PC-3 (cell line): Measurements from ENCODE around the gene RPS16. TPM values are rescaled to one million over a fixed set of nuclear protein-coding genes. Genes with fewer than 3 reads are reported as not detected.
A peak's percentile ranks its signal among the peaks of the same experiment; 100 is the strongest.

Source experiments
- ATAC-seq: fragments of 200-7000 bp; cut with Tn5 transposase; 2 replicates; pipeline ENCODE4 v1.9.1; 2020; ENCODE audit warnings: mild to moderate bottlenecking, moderate library complexity
- BruUV-seq: library from RNA; stranded (reverse); fragments of 400-500 nt; replicated peaks from 2 replicates; lab custom pipeline; 2021; lab: Mats Ljungman, UMichigan
- CTCF ChIA-PET: fragments of 300-600 bp; sonication (Branson Sonifier 250); formaldehyde crosslinking; loops from one replicate; lab custom pipeline; 2022; ENCODE audit warnings: antibody characterized with exemption; lab: Charles Lee
- POLR2A ChIA-PET: fragments of 300-600 bp; sonication (Branson Sonifier 250); formaldehyde crosslinking; loops from one replicate; lab custom pipeline; 2022; ENCODE audit warnings: antibody characterized with exemption; ENCODE audit not compliant: unreplicated experiment; lab: Charles Lee
- DNase-seq: peaks from one replicate; pipeline ENCODE4 v3.0.0-alpha.2; 2015
- H2AFZ ChIP-seq: fragments of 300-600 bp; sonication (generic); 2 replicates; pipeline ENCODE4 v1.6.0; 2016; ENCODE audit warnings: antibody characterized with exemption, low read length
- H3F3A ChIP-seq: fragments of 300-600 bp; sonication (generic); one replicate; pipeline ENCODE4 v1.6.0; 2017; ENCODE audit warnings: antibody characterized with exemption, low read length, control low read depth, mild to moderate bottlenecking; ENCODE audit not compliant: unreplicated experiment
- H3K27ac ChIP-seq: fragments of 300-600 bp; sonication (generic); 2 replicates; pipeline ENCODE4 v1.5.1; 2016; ENCODE audit warnings: mild to moderate bottlenecking, low read length
- H3K27me3 ChIP-seq: fragments of 300-600 bp; sonication (generic); 2 replicates; pipeline ENCODE4 v1.6.1; 2016; ENCODE audit warnings: low read length, mixed read lengths
- H3K36me3 ChIP-seq: fragments of 300-600 bp; sonication (generic); 2 replicates; pipeline ENCODE4 v1.6.1; 2016; ENCODE audit warnings: low read depth, mixed run types, low read length, mixed read lengths
- H3K4me1 ChIP-seq: fragments of 300-600 bp; sonication (generic); 2 replicates; pipeline ENCODE4 v1.5.1; 2016; ENCODE audit warnings: low read length; ENCODE audit not compliant: insufficient read depth
- H3K4me2 ChIP-seq: fragments of 300-600 bp; sonication (generic); 2 replicates; pipeline ENCODE4 v1.6.0; 2016; ENCODE audit warnings: low read length
- H3K4me3 ChIP-seq: fragments of 300-600 bp; sonication (generic); 2 replicates; pipeline ENCODE4 v1.5.1; 2016; ENCODE audit warnings: mild to moderate bottlenecking, low read length, mixed read lengths
- H3K79me2 ChIP-seq: fragments of 300-600 bp; sonication (generic); 2 replicates; pipeline ENCODE4 v1.6.1; 2017; ENCODE audit warnings: low read length, mixed read lengths
- H3K9ac ChIP-seq: fragments of 300-600 bp; sonication (generic); 2 replicates; pipeline ENCODE4 v1.6.0; 2016; ENCODE audit warnings: mild to moderate bottlenecking, low read length
- H3K9me2 ChIP-seq: fragments of 300-600 bp; sonication (generic); replicated peaks from 2 replicates; pipeline ENCODE4 v1.6.1; 2016; ENCODE audit warnings: mixed run types, low read length, mixed read lengths
- H3K9me3 ChIP-seq: fragments of 300-600 bp; sonication (generic); 2 replicates; pipeline ENCODE4 v1.6.1; 2016; ENCODE audit warnings: low read length, mixed read lengths
- H4K20me1 ChIP-seq: fragments of 300-600 bp; sonication (generic); 2 replicates; pipeline ENCODE4 v1.6.1; 2016; ENCODE audit warnings: low read length, mixed read lengths
- EZH2 ChIP-seq: fragments of 300-600 bp; sonication (generic); IDR thresholded peaks from one replicate; pipeline ENCODE4 v1.6.1; 2017; ENCODE audit warnings: antibody characterized with exemption, mild to moderate bottlenecking, low read length; ENCODE audit not compliant: unreplicated experiment
- EZH2phosphoT487 ChIP-seq: fragments of 300-600 bp; sonication (generic); IDR thresholded peaks from 2 replicates; pipeline ENCODE4 v1.6.1; 2018; ENCODE audit warnings: mild to moderate bottlenecking, antibody characterized with exemption, low read length, borderline replicate concordance
- intact Hi-C: fragments of 100-400 bp; cut with micrococcal nuclease; formaldehyde crosslinking; loops from 2 replicates; pipeline ENCODE4 v1.9.0; 2023
- total RNA-seq: library from RNA; depleted of rRNA; stranded (reverse); fragments of >200 nt; gene quantifications from 2 replicates; pipeline ENCODE4 v1.2.3, GENCODE V29; 2014
- TF ChIP-seq, protein P1 (sequence below): fragments of 300-600 bp; sonication (generic); conservative IDR thresholded peaks from 2 replicates; pipeline ENCODE4 v1.5.1; 2017; ENCODE audit warnings: antibody characterized with exemption, low read depth, mild to moderate bottlenecking, low read length

RPS16 gene
- total RNA-seq, 1 experiment from 2014 or later: 418 TPM

- Histone ChIP-seq H3K4me1 (peaks cover 7% of the 10 kb centered on the region), H3K9me2 (no peaks in the 10 kb centered on the region), H2AFZ (no peak overlapping the region), H3K36me3 (peaks cover 5% of the 10 kb centered on the region; the same call in 1 of the 2 replicates), H3K4me2 (peak overlapping the region; percentile 90), H3F3A (no peaks in the 10 kb centered on the region), H3K9me3 (no peaks in the 10 kb centered on the region), H3K79me2 (peaks cover 25% of the 10 kb centered on the region), H3K9ac (peak overlapping the region; percentile 93), H3K4me3 (peak overlapping the region; percentile 84), H3K27ac (no peak overlapping the region), H3K27me3 (no peaks in the 10 kb centered on the region), H4K20me1 (no peaks in the 10 kb centered on the region)
- CTCF ChIA-PET: no interaction called here
- POLR2A ChIA-PET: no interaction called here
- DNase-seq (no peak), ATAC-seq (no peak)
- intact Hi-C loops: no loop called here
- BruUV-seq: no TSS peak
- TF ChIP-seq, protein P1, sequence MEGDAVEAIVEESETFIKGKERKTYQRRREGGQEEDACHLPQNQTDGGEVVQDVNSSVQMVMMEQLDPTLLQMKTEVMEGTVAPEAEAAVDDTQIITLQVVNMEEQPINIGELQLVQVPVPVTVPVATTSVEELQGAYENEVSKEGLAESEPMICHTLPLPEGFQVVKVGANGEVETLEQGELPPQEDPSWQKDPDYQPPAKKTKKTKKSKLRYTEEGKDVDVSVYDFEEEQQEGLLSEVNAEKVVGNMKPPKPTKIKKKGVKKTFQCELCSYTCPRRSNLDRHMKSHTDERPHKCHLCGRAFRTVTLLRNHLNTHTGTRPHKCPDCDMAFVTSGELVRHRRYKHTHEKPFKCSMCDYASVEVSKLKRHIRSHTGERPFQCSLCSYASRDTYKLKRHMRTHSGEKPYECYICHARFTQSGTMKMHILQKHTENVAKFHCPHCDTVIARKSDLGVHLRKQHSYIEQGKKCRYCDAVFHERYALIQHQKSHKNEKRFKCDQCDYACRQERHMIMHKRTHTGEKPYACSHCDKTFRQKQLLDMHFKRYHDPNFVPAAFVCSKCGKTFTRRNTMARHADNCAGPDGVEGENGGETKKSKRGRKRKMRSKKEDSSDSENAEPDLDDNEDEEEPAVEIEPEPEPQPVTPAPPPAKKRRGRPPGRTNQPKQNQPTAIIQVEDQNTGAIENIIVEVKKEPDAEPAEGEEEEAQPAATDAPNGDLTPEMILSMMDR: no peak
- TF ChIP-seq EZH2 (no peak), EZH2phosphoT487 (no peak)
Observed at GRCh38 chr19:39481676-39482075, 45.9 kb upstream of the RPS16 start.

DNA sequence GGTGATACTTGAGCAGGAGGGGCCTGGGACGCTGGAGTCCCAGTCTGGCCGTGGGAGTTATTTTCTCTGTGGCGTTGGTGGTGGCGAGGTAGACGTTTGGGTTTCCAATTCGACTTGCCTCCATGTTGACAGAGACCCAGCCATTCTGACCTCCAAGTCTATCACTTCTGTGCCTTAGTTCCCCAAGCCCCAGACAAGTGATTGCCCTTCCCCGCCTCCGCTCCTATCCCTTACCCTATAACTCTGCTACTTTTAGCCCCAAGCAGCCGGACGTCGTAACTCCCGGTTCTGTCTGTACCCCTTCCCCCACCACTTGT lies 45.4 kb upstream of the RPS16 start:
- Histone ChIP-seq H3K79me2 (peaks cover 25% of the 10 kb centered on the region), H3K4me2 (peak overlapping the region; percentile 90), H3K36me3 (no peaks in the 10 kb centered on the region; the same call in 1 of the 2 replicates), H3K27ac (peak overlapping the region; percentile 56), H3K9ac (peak overlapping the region; percentile 93), H3K9me2 (no peaks in the 10 kb centered on the region), H3K4me3 (peak overlapping the region; percentile 84), H2AFZ (peak overlapping the region; percentile 45; the same call in 1 of the 2 replicates), H3F3A (no peaks in the 10 kb centered on the region), H4K20me1 (no peaks in the 10 kb centered on the region), H3K27me3 (no peaks in the 10 kb centered on the region), H3K4me1 (peaks cover 7% of the 10 kb centered on the region), H3K9me3 (no peaks in the 10 kb centered on the region)
- ChIA-PET POLR2A (interaction anchor here (0.6 kb wide), 1 partner anchor 18 kb away, joined by 21 read pairs; no protein-coding TSS in a partner anchor), CTCF (no interaction called here)
- intact Hi-C loops: no loop called here
- DNase-seq (no peak), ATAC-seq (no peak; the same call in none of the 2 replicates)
- BruUV-seq: no TSS peak
- TF ChIP-seq EZH2 (no peak), EZH2phosphoT487 (no peak)
- TF ChIP-seq, protein P1: no peak

DNA sequence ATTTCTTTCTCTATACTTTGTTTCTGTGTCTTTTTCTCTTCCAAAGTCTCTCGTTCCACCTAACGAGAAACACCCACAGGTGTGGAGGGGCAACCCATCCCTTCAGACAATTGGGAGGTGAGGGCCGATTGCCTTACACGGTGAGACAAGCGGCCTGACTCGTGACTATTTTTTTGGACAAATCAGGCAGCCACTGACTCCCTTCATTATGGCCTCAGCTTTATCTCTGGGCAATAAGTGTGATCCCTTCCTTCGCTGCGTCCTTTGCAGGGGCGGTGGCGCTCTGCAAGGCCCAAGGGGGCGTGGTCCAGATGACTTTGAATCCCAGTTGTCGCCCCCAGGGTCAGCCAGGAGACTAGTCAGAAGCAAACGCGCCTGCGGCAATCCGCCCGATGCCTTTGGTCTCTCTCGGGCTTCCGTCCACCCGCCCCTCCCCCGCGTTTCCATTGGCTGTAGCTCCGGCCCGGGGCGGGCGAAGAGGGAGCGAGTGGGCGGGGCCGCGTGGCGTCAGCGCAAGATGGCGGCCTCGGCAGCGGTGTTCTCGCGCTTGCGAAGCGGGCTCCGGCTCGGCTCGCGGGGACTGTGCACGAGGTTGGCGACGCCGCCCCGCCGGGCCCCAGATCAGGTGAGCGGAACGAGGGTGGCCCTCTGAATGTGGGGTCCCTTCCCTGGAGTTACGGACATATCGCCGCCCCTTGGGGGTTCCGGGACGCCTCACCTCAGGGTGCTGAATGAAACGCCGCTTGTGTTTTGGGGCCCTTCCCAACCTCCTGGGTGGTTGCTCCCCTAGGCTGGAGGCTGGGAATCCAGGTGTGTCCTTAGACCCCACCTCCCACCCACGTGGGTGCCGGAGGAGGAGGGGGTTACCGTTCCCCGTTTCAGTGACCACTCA lies 44.8 kb upstream of the RPS16 start, which contains the start of gene TIMM50:
TSS of gene TIMM50 (plus strand) at position 502 of the 892 bp plus-strand sequence. CDS start at position 518, 16 bp downstream.
- ChIA-PET CTCF (no interaction called here), POLR2A (interaction anchor here (0.6 kb wide), 1 partner anchor 17 kb away, joined by 21 read pairs; no protein-coding TSS in a partner anchor)
- Histone ChIP-seq H3K79me2 (peaks cover 25% of the 10 kb centered on the region), H3K9me2 (no peaks in the 10 kb centered on the region), H2AFZ (peak within 1 kb of the TSS; percentile 67), H3K27ac (peak within 1 kb of the TSS; percentile 56), H3K4me2 (peak within 1 kb of the TSS; percentile 90), H3K9ac (peak within 1 kb of the TSS; percentile 93), H3F3A (no peaks in the 10 kb centered on the region), H3K4me1 (peaks cover 7% of the 10 kb centered on the region), H3K9me3 (no peaks in the 10 kb centered on the region), H3K27me3 (no peaks in the 10 kb centered on the region), H4K20me1 (no peaks in the 10 kb centered on the region), H3K4me3 (peak within 1 kb of the TSS; percentile 84), H3K36me3 (no peaks in the 10 kb centered on the region; the same call in 1 of the 2 replicates)
- ATAC-seq: peak; percentile 93
- TSS peak; percentile 75 for BruUV-seq
- no peak for TF ChIP-seq EZH2
- TF ChIP-seq, protein P1: no peak
- DNase-seq: peak; percentile 93
- intact Hi-C loops: no loop called here
